ENCODE data around the gene LCOR. TPM values are rescaled to one million over a fixed set of nuclear protein-coding genes. Genes with fewer than 3 reads are reported as not detected.

LCOR gene
- total RNA-seq, 1 experiment from 2014 or later = 39.2 TPM

GRCh38 chr10:96791902-96792301 is 40.2 kb upstream of the LCOR start:
- Histone ChIP-seq H3K27me3 (replicated peaks; ENCODE audit: insufficient read depth, low read depth, low read length, poor library complexity) (peaks cover 5% of the 10 kb centered on the region), H3K4me3 (ENCODE audit: low read depth, low read length, poor library complexity, severe bottlenecking) (no peak overlapping the region), H3K27ac (ENCODE audit: low read depth, low read length, poor library complexity, severe bottlenecking) (no peak overlapping the region), H3K4me1 (ENCODE audit: insufficient read depth, low read length, poor library complexity, severe bottlenecking) (no peaks in the 10 kb centered on the region), H3K9me3 (ENCODE audit: low read depth, low read length, poor library complexity, severe bottlenecking) (no peaks in the 10 kb centered on the region), H3K36me3 (ENCODE audit: insufficient read depth, low read length, poor library complexity, severe bottlenecking) (no peaks in the 10 kb centered on the region)
- CTCF ChIA-PET = no interaction called here
- TF ChIP-seq EZH2 (IDR thresholded peaks at IDR 0.05; ENCODE audit: borderline replicate concordance, low read depth, low read length, poor library complexity, severe bottlenecking) = no peak
- TF ChIP-seq, protein P1, sequence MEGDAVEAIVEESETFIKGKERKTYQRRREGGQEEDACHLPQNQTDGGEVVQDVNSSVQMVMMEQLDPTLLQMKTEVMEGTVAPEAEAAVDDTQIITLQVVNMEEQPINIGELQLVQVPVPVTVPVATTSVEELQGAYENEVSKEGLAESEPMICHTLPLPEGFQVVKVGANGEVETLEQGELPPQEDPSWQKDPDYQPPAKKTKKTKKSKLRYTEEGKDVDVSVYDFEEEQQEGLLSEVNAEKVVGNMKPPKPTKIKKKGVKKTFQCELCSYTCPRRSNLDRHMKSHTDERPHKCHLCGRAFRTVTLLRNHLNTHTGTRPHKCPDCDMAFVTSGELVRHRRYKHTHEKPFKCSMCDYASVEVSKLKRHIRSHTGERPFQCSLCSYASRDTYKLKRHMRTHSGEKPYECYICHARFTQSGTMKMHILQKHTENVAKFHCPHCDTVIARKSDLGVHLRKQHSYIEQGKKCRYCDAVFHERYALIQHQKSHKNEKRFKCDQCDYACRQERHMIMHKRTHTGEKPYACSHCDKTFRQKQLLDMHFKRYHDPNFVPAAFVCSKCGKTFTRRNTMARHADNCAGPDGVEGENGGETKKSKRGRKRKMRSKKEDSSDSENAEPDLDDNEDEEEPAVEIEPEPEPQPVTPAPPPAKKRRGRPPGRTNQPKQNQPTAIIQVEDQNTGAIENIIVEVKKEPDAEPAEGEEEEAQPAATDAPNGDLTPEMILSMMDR (conservative IDR thresholded peaks at IDR 0.05; ENCODE audit: low read depth, low read length) = no peak
- no TSS peak for BruUV-seq (replicated peaks)
- DNase-seq (ENCODE audit: low spot score) = no peak
- intact Hi-C loops (cut with micrococcal nuclease; ENCODE audit: unreplicated experiment) = no loop called here
- POLR2A ChIA-PET (ENCODE audit: low non-redundant PET) = no interaction called here

DNA sequence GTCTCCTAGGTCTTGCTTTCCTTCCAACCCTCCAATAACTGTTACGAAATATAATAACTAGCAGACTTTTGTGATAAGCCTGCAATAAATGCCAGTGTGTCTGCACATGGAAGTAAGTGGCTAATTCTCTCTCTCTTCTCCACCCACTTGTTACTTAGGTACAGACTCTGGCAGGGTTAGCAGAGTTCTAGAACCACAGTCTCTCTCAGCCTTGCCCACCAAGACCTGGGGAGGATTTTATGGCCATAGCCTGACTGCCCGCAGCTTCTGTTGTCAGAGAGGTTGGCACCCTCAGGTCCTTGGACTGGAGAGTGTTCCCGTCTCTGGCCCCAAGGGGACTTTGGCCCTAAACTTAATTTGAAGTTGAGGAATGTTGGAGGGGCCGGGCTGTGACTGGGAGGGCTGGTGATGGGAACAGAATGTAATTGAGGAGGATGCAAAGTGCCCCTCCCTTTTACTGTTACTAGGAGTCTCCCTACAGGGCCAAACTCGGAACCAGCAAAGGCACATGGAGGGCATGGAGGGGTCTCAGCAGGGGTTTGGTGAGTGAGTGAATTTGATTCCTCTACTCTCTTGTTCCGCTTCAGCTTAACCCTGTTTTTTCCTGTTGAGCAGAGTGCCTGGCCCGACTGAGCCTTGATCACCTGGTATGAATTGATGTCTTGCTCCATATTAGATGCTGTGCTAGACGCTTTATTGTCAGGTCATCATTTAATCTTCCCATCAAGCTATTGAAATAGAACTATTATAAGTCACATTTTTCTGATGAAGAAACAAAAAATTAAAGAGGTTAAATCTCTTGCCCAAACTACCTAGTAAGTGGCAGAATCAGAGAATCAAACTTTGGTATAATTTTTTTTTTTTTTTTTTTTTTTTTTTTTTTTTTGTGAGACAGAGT is 37.0 kb upstream of the LCOR start:
- Histone ChIP-seq H3K36me3 (ENCODE audit: insufficient read depth, low read length, poor library complexity, severe bottlenecking) (no peaks in the 10 kb centered on the region), H3K27ac (ENCODE audit: low read depth, low read length, poor library complexity, severe bottlenecking) (no peak overlapping the region), H3K27me3 (replicated peaks; ENCODE audit: insufficient read depth, low read depth, low read length, poor library complexity) (peaks cover 5% of the 10 kb centered on the region), H3K4me3 (ENCODE audit: low read depth, low read length, poor library complexity, severe bottlenecking) (no peak overlapping the region), H3K4me1 (ENCODE audit: insufficient read depth, low read length, poor library complexity, severe bottlenecking) (no peaks in the 10 kb centered on the region), H3K9me3 (ENCODE audit: low read depth, low read length, poor library complexity, severe bottlenecking) (no peaks in the 10 kb centered on the region)
- TF ChIP-seq, protein P1 (conservative IDR thresholded peaks at IDR 0.05; ENCODE audit: low read depth, low read length) = no peak
- TF ChIP-seq EZH2 (IDR thresholded peaks at IDR 0.05; ENCODE audit: borderline replicate concordance, low read depth, low read length, poor library complexity, severe bottlenecking) = no peak
- ChIA-PET POLR2A (ENCODE audit: low non-redundant PET) (no interaction called here), CTCF (no interaction called here)
- no TSS peak for BruUV-seq (replicated peaks)
- no peak for DNase-seq (ENCODE audit: low spot score)
- intact Hi-C loops (cut with micrococcal nuclease; ENCODE audit: unreplicated experiment) = no loop called here

GRCh38 chr10:96797485-96797884 is 34.6 kb upstream of the LCOR start:
- TF ChIP-seq EZH2 (IDR thresholded peaks at IDR 0.05; ENCODE audit: borderline replicate concordance, low read depth, low read length, poor library complexity, severe bottlenecking) = no peak
- TF ChIP-seq, protein P1 (conservative IDR thresholded peaks at IDR 0.05; ENCODE audit: low read depth, low read length) = no peak
- Histone ChIP-seq H3K4me1 (ENCODE audit: insufficient read depth, low read length, poor library complexity, severe bottlenecking) (no peaks in the 10 kb centered on the region), H3K27me3 (replicated peaks; ENCODE audit: insufficient read depth, low read depth, low read length, poor library complexity) (peaks cover 5% of the 10 kb centered on the region), H3K27ac (ENCODE audit: low read depth, low read length, poor library complexity, severe bottlenecking) (no peak overlapping the region), H3K4me3 (ENCODE audit: low read depth, low read length, poor library complexity, severe bottlenecking) (no peak overlapping the region), H3K9me3 (ENCODE audit: low read depth, low read length, poor library complexity, severe bottlenecking) (no peaks in the 10 kb centered on the region), H3K36me3 (ENCODE audit: insufficient read depth, low read length, poor library complexity, severe bottlenecking) (no peaks in the 10 kb centered on the region)
- intact Hi-C loops (cut with micrococcal nuclease; ENCODE audit: unreplicated experiment) = no loop called here
- CTCF ChIA-PET = no interaction called here
- POLR2A ChIA-PET (ENCODE audit: low non-redundant PET) = no interaction called here
- no TSS peak for BruUV-seq (replicated peaks)
- DNase-seq (ENCODE audit: low spot score) = no peak

All from A673 (cell line).